ENCODE measurements around the gene HDAC4. TPM values are rescaled to one million over a fixed set of nuclear protein-coding genes. Genes with fewer than 3 reads are reported as not detected.

HDAC4 gene
- total RNA-seq, 1 experiment from 2014 or later: 47.6 TPM

DNA sequence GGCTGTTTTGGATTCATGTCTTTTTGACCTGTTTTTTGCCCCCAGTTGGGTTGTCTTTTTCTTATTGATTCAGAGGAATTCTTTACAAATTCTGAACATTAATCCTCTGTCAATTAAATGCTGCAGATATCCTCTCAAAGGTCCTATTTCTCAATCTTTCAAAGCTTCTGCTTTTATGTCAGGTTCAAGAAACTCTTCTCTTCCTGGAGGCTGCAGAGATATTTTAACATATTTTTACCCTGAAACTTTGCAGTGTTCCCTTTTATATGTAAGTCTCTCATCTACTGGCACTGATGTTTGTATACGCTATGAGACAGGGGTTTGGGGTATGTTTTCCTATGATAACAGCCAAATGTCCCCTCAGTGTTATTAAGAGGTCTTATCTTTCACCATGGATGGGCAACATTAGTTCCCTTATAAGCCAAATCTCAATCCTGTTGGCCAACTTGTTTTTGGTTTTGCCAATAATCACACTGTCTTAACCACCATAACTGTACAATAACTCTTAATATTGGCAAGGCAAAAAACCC is 159.3 kb downstream of the HDAC4 start:
- ChIA-PET POLR2A (no interaction called here), CTCF (no interaction called here), RAD21 (ENCODE audit: low non-redundant PET in 1 of 2, low total read pairs in 2 of 2, uncharacterized antibody in 2 of 2, unreplicated experiment in 2 of 2) (no interaction called here)
- Histone ChIP-seq H3K9ac (ENCODE audit: low read length) (no peak overlapping the region), H3K4me3 (replicated peaks in 1 of 2; ENCODE audit: low read depth in 1 of 2, low read length in 2 of 2) (no peak overlapping the region), H2AFZ (ENCODE audit: low read depth, low read length, poor library complexity, severe bottlenecking) (no peak overlapping the region), H3K4me1 (ENCODE audit: control insufficient read depth in 1 of 2, insufficient read depth in 2 of 2, low read length in 2 of 2) (peaks cover 26 to 59% of the 10 kb centered on the region in 2 experiments), H3K9me3 (ENCODE audit: control insufficient read depth in 1 of 2, insufficient read depth in 1 of 2, low read depth in 1 of 2, low read length in 2 of 2) (no peaks in the 10 kb centered on the region), H3K27ac (ENCODE audit: low read depth, low read length) (no peak overlapping the region), H3K36me3 (ENCODE audit: control insufficient read depth in 1 of 2, insufficient read depth in 2 of 2, low read length in 2 of 2) (no peaks in the 10 kb centered on the region), H3K79me2 (ENCODE audit: insufficient read depth, low read length) (peaks cover 25% of the 10 kb centered on the region), H3K9me2 (ENCODE audit: insufficient read depth) (no peaks in the 10 kb centered on the region), H3K27me3 (ENCODE audit: insufficient read depth, low read length) (no peaks in the 10 kb centered on the region), H4K20me1 (ENCODE audit: insufficient read depth) (no peaks in the 10 kb centered on the region), H3K4me2 (ENCODE audit: low read length) (no peak overlapping the region)
- DNase-seq (ENCODE audit: low read depth, low spot score): no peak
- no TSS peak for BruUV-seq (replicated peaks)
- ATAC-seq: no peak
- TF ChIP-seq FOSL1 (IDR thresholded peaks at IDR 0.05; ENCODE audit: low read depth) (no peak), SP1 (IDR thresholded peaks at IDR 0.05; ENCODE audit: low read depth) (no peak), RAD21 (IDR thresholded peaks at IDR 0.05; ENCODE audit: low read depth) (no peak), MAX (IDR thresholded peaks at IDR 0.05) (no peak), CEBPB (IDR thresholded peaks at IDR 0.05; ENCODE audit: low read depth) (no peak), POLR2AphosphoS5 (IDR thresholded peaks at IDR 0.05; ENCODE audit: low read depth, low read length) (no peak), EZH2 (IDR thresholded peaks at IDR 0.05) (no peak), REST (IDR thresholded peaks at IDR 0.05; ENCODE audit: low read depth) (no peak), SRF (IDR thresholded peaks at IDR 0.05; ENCODE audit: low read depth) (no peak), ELF1 (IDR thresholded peaks at IDR 0.05; ENCODE audit: borderline replicate concordance, low read depth) (no peak), POLR2A (IDR thresholded peaks at IDR 0.05; ENCODE audit: borderline replicate concordance, extremely low read depth, insufficient read depth, insufficient read length) (no peak)
- TF ChIP-seq, protein P1, sequence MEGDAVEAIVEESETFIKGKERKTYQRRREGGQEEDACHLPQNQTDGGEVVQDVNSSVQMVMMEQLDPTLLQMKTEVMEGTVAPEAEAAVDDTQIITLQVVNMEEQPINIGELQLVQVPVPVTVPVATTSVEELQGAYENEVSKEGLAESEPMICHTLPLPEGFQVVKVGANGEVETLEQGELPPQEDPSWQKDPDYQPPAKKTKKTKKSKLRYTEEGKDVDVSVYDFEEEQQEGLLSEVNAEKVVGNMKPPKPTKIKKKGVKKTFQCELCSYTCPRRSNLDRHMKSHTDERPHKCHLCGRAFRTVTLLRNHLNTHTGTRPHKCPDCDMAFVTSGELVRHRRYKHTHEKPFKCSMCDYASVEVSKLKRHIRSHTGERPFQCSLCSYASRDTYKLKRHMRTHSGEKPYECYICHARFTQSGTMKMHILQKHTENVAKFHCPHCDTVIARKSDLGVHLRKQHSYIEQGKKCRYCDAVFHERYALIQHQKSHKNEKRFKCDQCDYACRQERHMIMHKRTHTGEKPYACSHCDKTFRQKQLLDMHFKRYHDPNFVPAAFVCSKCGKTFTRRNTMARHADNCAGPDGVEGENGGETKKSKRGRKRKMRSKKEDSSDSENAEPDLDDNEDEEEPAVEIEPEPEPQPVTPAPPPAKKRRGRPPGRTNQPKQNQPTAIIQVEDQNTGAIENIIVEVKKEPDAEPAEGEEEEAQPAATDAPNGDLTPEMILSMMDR (IDR thresholded peaks at IDR 0.05 in 2 of 3, conservative IDR thresholded peaks at IDR 0.05 in 1 of 3; ENCODE audit: borderline replicate concordance in 1 of 3, insufficient read depth in 1 of 3, low read depth in 2 of 3, low read length in 2 of 3): no peak
- intact Hi-C loops (cut with micrococcal nuclease): no loop called here
